Stimulated activated CD8-positive, alpha-beta memory T cell treated with anti-CD3 and anti-CD28 coated beads, Interleukin-4, amount 100 ng/mL, for 1 hour (primary cell): Measurements from ENCODE around the gene ZNF254.
"Not testable (repeated sequence)": the region's sequence is repeated elsewhere in the genome, so short reads cannot be mapped to it uniquely, and the experiment has no call there.

Experiments
- DNase-seq, 2 donors: peaks; one replicate each; pipeline ENCODE4 v3.0.0-alpha.2; 2020; ENCODE audit warnings: low read depth in 2 of 2, low spot score in 1 of 2

The ZNF254 gene

GRCh38 chr19:24086974-24087595 is at the start of gene ZNF254:
TSS of gene ZNF254 (plus strand) at chr19:24087187. CDS start at chr19:24087308, 121 bp downstream.
- peak; percentile 44 to 60 for DNase-seq

DNA sequence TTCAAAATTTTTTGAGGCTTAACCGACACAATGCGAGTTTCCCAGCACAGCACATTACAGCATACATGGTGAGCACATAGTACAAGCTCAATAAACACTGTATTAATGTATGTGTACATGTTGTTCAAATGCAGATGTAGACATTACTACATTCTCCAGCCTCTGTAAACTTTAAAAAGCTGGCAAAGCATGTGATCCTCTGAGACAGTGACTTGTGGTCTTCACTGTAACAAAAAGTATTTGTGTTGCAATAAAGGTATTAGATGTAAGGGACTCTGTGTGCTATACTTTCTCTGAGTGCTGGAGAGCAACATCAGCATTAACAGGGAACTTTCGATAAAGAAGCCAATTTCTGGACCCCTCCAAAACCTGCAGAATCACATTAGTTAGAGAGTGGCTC is 46.4 kb upstream of the ZNF254 start:
- no peak for DNase-seq

DNA sequence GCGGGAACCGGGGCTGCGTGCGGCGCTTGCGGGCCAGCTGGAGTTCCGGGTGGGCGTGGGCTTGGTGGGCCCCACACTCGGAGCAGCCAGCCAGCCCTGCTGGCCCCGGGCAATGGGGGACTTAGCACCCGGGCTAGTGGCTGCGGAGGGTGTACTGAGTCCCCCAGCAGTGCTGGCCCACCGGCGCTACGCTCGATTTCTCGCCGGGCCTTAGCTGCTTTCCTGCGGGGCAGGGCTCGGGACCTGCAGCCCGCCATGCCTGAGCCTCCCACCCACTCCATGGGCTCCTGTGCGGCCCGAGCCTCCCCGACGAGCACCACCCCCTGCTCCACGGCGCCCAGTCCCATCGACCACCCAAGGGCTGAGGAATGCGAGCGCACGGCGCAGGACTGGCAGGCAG is 45.7 kb upstream of the ZNF254 start:
- not testable (repeated sequence) for DNase-seq

DNA sequence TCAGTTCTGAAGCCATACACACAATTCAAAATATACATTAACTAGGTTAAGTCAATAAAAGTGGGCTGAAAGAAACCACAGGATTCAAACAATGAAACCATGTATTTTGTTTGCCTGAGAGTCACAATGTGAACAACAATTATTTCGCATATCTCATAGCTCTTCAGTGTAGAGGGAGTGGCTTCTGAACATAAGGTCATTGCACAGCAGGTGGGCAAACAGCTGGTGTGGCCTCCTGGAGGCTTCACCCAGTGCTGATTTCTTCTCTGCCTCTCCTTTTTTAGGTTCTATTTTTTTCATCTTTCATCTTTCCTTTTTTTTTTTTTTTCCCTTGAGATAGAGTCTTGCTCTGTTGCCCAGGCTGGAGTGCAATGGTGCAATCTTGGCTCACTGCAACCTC is 40.4 kb upstream of the ZNF254 start:
- no peak for DNase-seq

GRCh38 chr19:24048261-24048660 is 38.7 kb upstream of the ZNF254 start:
- no peak for DNase-seq

DNA sequence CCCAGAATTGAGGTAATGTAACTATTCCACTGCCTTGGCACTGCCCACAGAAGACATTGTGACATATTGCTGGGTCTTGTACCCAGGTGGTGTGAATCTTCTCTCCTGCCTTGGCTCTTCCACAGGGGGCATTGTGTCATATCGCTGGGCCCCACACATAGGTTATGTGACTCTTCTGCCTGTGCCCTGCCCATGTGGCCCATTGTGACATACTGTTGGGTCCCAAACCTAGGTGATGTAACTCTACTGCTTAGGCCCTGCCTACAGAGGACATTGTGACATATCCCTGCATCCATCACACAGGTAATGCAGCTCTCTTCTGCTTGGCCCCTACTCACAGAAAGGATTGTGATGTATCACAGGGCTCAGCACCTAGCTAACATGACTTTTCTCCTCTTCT is 37.5 kb upstream of the ZNF254 start:
- no peak for DNase-seq

GRCh38 chr19:24051516-24051915 is 35.5 kb upstream of the ZNF254 start:
- DNase-seq: no peak

DNA sequence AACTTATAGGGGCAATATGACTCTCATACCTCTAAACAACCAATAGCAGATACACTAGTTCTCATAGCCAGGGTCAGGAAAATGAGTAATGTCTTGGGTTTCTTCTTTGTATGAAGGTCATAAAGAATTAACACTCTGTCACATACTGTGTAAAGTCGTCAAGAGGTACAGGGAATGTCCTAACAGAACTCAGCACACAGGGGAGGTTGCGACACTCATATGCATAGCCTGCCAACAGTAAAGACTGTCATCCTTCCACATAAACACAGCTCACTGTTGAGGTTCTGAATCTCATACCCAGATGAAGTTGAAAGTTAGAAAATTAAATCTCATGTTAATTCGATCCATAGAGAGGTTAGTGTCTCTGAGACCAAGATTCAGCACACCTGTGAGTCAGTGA is 34.2 kb upstream of the ZNF254 start:
- no peak for DNase-seq

DNA sequence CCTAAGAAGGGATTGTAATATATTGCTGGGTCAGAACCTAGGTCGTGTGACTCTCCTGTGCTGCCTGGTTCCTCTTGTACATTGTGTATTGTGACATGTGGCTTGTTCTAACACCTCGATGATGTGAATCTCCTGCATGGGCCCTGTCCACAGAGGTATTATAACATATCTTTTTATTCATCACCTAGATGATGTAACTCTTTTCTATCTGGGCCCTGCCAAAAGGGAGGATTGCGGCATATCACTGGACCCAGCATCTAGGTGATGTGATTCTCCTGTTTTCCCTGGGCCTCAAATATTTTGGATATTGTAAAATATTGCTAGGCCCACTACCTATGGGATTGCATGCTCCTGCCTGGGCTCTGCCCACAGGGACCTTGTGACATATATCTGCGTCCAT is 33.4 kb upstream of the ZNF254 start:
- no peak for DNase-seq

- no peak for DNase-seq
These were observed 32.7 kb upstream of the ZNF254 start for GRCh38 chr19:24054044-24054935.

- DNase-seq: no peak
These were observed 31.4 kb upstream of the ZNF254 start for GRCh38 chr19:24055548-24055947.

DNA sequence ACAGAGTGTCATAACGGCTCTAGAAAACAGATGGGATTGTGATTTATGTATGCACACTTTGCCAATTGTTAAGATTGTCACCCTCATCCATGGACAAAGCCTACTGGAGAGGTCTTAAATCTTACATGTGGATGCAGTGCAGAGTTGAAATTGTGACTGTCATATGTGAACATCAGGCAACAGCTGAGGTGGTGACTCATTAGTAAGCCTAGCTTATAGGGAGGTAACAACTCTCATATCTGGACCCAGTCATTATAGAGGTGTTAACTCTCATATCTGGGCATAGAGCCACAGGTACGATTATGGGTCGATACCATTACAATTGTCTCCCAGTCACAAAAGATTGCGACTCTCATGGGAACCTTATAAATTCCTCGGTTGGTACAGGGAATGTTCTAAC is 29.8 kb upstream of the ZNF254 start:
- no peak for DNase-seq

GRCh38 chr19:24059563-24060295 is 27.3 kb upstream of the ZNF254 start:
- no peak for DNase-seq

DNA sequence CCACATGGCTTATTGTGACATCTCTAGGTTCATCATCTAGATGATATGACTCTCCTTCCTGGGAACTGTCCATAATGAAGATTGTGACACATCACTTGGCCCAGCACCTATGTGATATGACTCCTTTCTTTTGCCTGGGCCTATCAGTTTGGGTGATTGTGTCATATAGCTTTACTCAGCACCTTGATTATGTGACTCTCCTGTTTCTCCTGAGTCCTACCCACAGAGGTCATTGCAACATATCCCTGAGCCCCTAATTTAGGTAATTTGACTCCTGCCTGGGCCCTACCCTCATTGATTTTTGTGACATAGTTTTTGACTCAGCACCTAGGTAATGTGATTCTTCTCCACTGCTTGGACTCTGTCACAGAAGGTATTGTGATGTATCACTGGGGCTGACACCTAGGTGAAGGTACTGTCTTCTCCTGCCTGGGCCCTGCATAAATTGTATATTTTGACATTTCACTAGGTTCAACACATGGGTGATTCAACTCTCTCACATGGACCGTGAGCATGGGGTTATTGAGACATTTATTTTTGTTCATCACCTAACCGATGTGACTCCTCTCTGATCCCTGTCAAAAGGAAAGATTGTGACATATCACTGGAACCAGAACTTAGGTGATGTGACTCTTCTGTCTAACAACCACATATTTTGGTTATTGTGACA is 26.2 kb upstream of the ZNF254 start:
- DNase-seq: no peak

- DNase-seq: no peak
These were observed 24.8 kb upstream of the ZNF254 start for GRCh38 chr19:24062190-24062589.

DNA sequence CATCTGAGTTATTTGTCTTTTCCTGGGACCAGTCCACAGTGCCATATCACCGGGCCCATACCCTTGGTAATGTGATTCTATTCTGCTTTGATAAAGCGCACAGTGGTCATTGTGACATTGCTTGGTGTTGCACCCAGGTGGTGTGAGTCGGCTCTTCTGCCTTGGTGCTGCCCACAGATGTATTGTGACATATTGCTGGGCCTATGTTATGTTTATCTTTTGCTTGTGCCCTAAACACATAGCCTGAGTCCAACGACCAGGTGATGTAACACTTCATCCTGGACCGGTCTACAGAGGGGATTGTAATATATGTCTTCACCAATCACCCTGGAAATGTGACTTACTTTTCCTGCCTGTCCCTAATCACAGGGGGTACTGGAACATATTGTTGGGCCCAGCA is 23.7 kb upstream of the ZNF254 start:
- no peak for DNase-seq

DNA sequence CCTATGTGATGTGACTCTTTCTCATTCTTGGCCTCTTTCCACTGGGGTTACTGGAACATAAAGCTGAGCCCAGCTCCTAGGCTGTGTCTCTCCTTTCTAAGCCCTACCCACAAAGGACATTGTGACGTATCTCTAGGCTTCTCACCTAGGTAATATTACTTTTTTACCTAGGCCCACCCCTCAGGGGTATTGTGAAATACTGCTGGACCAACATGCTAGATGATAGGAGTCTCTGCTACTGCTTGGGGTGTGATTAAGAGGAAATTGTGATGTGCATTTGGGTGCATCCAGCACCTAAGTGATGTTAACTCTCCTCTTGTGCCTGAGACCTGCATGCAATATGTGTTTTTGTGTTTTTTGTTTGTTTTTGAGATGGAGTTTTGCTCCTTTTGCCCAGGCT is 22.8 kb upstream of the ZNF254 start:
- no peak for DNase-seq

DNA sequence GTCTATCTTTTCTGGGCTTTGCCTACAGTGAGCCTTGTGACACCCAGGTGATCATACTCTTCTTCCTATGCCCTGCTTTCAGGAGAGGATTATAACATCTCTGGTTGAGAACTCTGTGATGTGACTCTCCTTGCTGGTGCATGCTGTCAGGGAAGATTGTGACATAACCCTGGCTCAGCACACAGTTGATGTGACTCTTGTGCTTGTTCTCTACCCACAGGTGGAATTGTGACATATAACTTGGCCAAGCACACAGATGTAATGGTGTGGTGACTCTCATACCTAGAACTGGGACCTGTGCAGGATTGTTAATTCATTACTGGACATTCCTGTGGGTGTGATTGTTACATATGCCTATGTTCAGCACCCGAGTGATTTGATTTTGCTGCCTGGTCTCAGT is 21.7 kb upstream of the ZNF254 start:
- no peak for DNase-seq

DNA sequence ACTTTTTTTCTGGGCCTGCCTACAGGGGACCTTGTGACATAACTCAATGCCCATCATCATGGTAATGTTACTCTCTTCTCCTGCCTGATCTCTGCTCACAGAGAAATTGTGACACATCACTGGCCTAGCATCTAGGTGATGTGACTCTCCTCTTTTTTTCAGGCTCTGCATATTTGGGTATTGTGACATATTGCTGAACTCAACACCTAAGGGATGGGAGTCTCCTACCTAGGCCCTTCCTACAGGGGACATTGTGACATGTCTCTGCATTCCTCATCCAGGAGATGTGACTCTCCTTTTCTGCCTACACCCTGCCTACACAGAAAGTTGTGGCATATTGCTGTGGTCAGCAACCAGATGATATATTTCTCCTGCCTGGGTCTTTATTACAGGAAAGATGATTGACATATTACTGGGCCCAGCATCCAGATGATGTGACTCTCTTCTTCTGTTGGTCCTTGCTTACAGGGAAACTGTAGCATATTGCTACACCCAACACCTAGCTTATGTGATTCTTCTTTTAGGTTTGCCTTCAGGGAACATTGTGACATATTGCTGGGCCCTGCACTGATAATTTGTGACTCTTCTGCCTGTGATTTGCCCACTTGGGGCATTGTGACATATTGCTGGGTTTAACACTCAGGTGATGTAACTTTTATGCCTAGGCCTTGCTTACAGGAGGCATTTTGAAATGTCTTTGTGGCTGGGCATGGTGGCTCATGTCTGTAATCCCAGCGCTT is 21.0 kb upstream of the ZNF254 start:
- no peak for DNase-seq

DNA sequence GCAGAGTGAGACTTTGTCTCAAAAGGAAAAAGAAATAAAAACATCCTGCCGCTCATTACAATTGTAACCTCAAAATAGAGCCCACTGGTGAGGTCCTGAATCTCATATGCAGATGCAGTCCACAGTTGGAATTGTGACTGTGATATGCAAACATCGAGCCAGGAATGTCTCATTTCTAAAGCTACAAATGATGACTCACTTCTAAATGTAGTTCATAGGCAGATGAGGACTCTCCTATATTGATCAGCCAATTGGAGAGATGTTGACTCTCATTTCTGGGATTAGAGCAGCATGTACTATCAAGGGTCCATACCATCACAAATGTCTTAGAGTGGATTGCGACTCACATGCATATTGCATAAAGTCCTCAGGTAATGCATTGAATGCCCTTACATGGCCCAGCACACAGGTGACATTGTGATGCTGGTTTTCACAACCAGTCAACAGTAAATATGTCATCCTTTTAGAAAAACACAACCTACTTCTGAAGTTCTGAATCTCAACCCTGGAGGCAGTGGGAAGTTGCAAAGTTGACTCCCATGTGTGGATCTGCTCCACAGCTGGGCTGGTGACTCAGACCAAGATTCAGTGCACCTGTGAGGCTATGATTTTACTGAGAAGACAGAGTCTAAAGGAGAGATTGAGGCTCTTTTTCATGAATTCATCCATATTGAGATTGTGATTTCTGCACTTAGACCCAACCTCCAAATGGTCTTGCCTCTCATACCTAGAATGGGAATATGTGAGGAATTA is 16.9 kb upstream of the ZNF254 start:
- no peak for DNase-seq
